GM23248 (cell line): Measurements from ENCODE around the gene GARNL3.

Experiments
- EZH2 ChIP-seq: fragments of 200-600 bp; sonication (generic); IDR thresholded peaks from 2 replicates; pipeline ENCODE4 v1.6.1; 2018; ENCODE audit warnings: antibody characterized with exemption, mild to moderate bottlenecking; ENCODE audit not compliant: insufficient read depth, poor library complexity, severe bottlenecking
- EZH2phosphoT487 ChIP-seq: fragments of 200-600 bp; sonication (generic); IDR thresholded peaks from 2 replicates; pipeline ENCODE4 v1.6.1; 2018; ENCODE audit warnings: antibody characterized with exemption, moderate library complexity, mild to moderate bottlenecking, low read depth; ENCODE audit not compliant: insufficient read depth

DNA sequence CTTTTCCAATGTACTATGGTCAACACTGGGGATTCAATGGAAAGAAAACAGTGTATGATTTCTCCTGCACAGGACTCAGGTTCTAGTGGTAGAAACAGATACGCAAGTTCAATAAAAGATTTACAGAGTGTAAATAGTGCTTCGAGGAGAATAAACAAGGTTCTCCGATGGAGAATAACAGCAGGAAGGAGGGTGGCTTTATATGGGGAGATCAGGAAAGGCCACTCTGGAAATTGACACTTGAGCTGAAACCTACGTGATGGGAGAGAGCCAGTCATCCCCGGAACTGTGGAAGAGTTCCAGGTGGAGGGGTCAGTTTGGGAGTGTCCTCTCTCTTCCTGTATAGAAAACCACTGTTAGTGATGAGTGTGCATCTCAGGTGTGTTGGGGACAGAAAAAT lies 65.9 kb downstream of the GARNL3 start:
- TF ChIP-seq EZH2phosphoT487, result no peak
- TF ChIP-seq EZH2, result no peak
